H1 (cell line): ENCODE results near the gene MKI67. TPM values are rescaled to one million over a fixed set of nuclear protein-coding genes. Genes with fewer than 3 reads are reported as not detected.

Source experiments
- CTCF ChIA-PET: fragments of 300-600 bp; sonication (Branson Sonifier 250); formaldehyde crosslinking; loops from one replicate; lab custom pipeline; 2021; ENCODE audit not compliant: partially characterized antibody; lab: Charles Lee
- POLR2A ChIA-PET: fragments of 300-600 bp; sonication (Branson Sonifier 250); formaldehyde crosslinking; loops from one replicate; lab custom pipeline; 2021; ENCODE audit warnings: inconsistent platforms; ENCODE audit not compliant: partially characterized antibody; lab: Charles Lee
- DNase-seq, 2 experiments: peaks; one replicate each; pipeline versions ENCODE4 v3.0.0 to v3.0.0-alpha.2; 2010 to 2022; ENCODE audit warnings: low spot score in 2 of 2, low read depth in 1 of 2, mixed read lengths in 1 of 2
- FAIRE-seq: peaks from 2 replicates; lab custom pipeline; 2011; peaks lifted over from hg19 to GRCh38; lab: Jason Lieb, UNC
- H2AFZ ChIP-seq: 2 replicates; pipeline ENCODE4 v1.8.1; 2012; ENCODE audit warnings: low read length, inconsistent platforms
- H2AK5ac ChIP-seq: 2 replicates; pipeline ENCODE4 v1.6.1; 2013; ENCODE audit warnings: low read depth, low read length
- H2BK120ac ChIP-seq: replicated peaks from 2 replicates; pipeline ENCODE3; 2013; ENCODE audit warnings: low read depth, low read length, inconsistent platforms
- H2BK12ac ChIP-seq: 2 replicates; pipeline ENCODE4 v1.6.1; 2013; ENCODE audit warnings: low read depth, low read length
- H2BK15ac ChIP-seq: 2 replicates; pipeline ENCODE4 v1.6.1; 2013; ENCODE audit warnings: low read length
- H2BK20ac ChIP-seq: 2 replicates; pipeline ENCODE4 v1.6.1; 2013; ENCODE audit warnings: low read length
- H2BK5ac ChIP-seq: 2 replicates; pipeline ENCODE4 v1.6.1; 2013; ENCODE audit warnings: low read depth, low read length
- H3K14ac ChIP-seq: 2 replicates; pipeline ENCODE4 v1.6.1; 2013; ENCODE audit warnings: inconsistent platforms; ENCODE audit not compliant: insufficient read length
- H3K18ac ChIP-seq: 2 replicates; pipeline ENCODE4 v1.6.1; 2013; ENCODE audit warnings: low read length; ENCODE audit errors: extremely low read depth
- H3K23ac ChIP-seq: 2 replicates; pipeline ENCODE4 v1.6.1; 2013; ENCODE audit warnings: inconsistent platforms; ENCODE audit not compliant: insufficient read length
- H3K23me2 ChIP-seq: 2 replicates; pipeline ENCODE4 v1.6.1; 2013; ENCODE audit warnings: low read depth, low read length
- H3K27ac ChIP-seq: 2 replicates; pipeline ENCODE4 v1.6.1; 2011; ENCODE audit warnings: low read depth, low read length, inconsistent platforms
- H3K27me3 ChIP-seq, 4 experiments: replicated peaks in 1 of 4; 1 replicate in 1 of 4; 2 replicates in 3 of 4; pipeline versions ENCODE4 v1.6.1 to v1.8.1; 2011 to 2013; ENCODE audit warnings: low read length in 3 of 4, mild to moderate bottlenecking in 3 of 4, inconsistent platforms in 2 of 4, mixed read lengths in 2 of 4, moderate library complexity in 1 of 4; ENCODE audit not compliant: control insufficient read depth in 3 of 4, insufficient read depth in 3 of 4; ENCODE audit errors: extremely low read depth in 1 of 4
- H3K36me3 ChIP-seq, 4 experiments: 2 replicates each; pipeline versions ENCODE4 v1.6.1 to v1.8.1; 2011 to 2013; ENCODE audit warnings: mild to moderate bottlenecking in 4 of 4, low read length in 3 of 4, moderate library complexity in 2 of 4, control low read depth in 1 of 4, inconsistent platforms in 1 of 4; ENCODE audit not compliant: insufficient read depth in 4 of 4, control insufficient read depth in 2 of 4
- H3K4ac ChIP-seq: replicated peaks from 2 replicates; pipeline ENCODE3; 2013; ENCODE audit warnings: low read length, low read depth, mixed read lengths, inconsistent platforms; ENCODE audit not compliant: insufficient read length
- H3K4me1 ChIP-seq, 4 experiments: replicated peaks in 1 of 4; 1 replicate in 1 of 4; 2 replicates in 3 of 4; pipeline versions ENCODE4 v1.6.1 to v1.8.1; 2011 to 2013; ENCODE audit warnings: low read length in 3 of 4, inconsistent platforms in 2 of 4, mixed read lengths in 1 of 4; ENCODE audit not compliant: insufficient read depth in 4 of 4, control insufficient read depth in 3 of 4
- H3K4me2 ChIP-seq, 2 experiments: 2 replicates each; pipeline versions ENCODE4 v1.6.1 to v1.8.1; 2011 to 2013; ENCODE audit warnings: low read depth in 2 of 2, low read length in 2 of 2, control low read depth in 1 of 2, inconsistent platforms in 1 of 2, mild to moderate bottlenecking in 1 of 2; ENCODE audit not compliant: insufficient read depth in 1 of 2
- H3K4me3 ChIP-seq, 4 experiments: fragments of 200-600, 300-600 bp in 1 of 4; sonication (generic), shearing (Covaris generic), sonication (Bioruptor Twin) in 1 of 4; 2 replicates each; pipeline versions ENCODE4 v1.5.1 to v1.8.1; 2011 to 2016; ENCODE audit warnings: low read length in 4 of 4, low read depth in 3 of 4, control low read depth in 2 of 4, inconsistent platforms in 2 of 4, mild to moderate bottlenecking in 2 of 4, mixed read lengths in 1 of 4, moderate library complexity in 1 of 4; ENCODE audit not compliant: insufficient read depth in 2 of 4; ENCODE audit errors: extremely low read depth in 1 of 4
- H3K56ac ChIP-seq: replicated peaks from 2 replicates; pipeline ENCODE3; 2013; ENCODE audit warnings: low read depth, mild to moderate bottlenecking, mixed read lengths, low read length, inconsistent platforms; ENCODE audit not compliant: insufficient read length
- H3K79me1 ChIP-seq: 2 replicates; pipeline ENCODE4 v1.6.1; 2013; ENCODE audit warnings: low read depth, low read length, control low read depth
- H3K79me2 ChIP-seq, 2 experiments: 2 replicates each; pipeline versions ENCODE4 v1.6.1 to v1.8.1; 2012 to 2013; ENCODE audit warnings: low read length in 2 of 2, mild to moderate bottlenecking in 2 of 2, inconsistent platforms in 1 of 2; ENCODE audit not compliant: insufficient read depth in 2 of 2, control insufficient read depth in 1 of 2
- H3K9ac ChIP-seq, 4 experiments: replicated peaks in 1 of 4; 1 replicate in 1 of 4; 2 replicates in 3 of 4; pipeline versions ENCODE4 v1.6.1 to v1.8.1; 2011 to 2013; ENCODE audit warnings: low read depth in 3 of 4, low read length in 3 of 4, control low read depth in 2 of 4, mild to moderate bottlenecking in 2 of 4, moderate library complexity in 2 of 4, inconsistent platforms in 1 of 4; ENCODE audit errors: extremely low read depth in 1 of 4
- H3K9me3 ChIP-seq, 2 experiments: 2 replicates each; pipeline versions ENCODE4 v1.6.1 to v1.8.1; 2012 to 2013; ENCODE audit warnings: mild to moderate bottlenecking in 2 of 2, moderate library complexity in 2 of 2, control low read depth in 1 of 2, inconsistent platforms in 1 of 2, low read depth in 1 of 2, low read length in 1 of 2, mixed read lengths in 1 of 2; ENCODE audit not compliant: insufficient read depth in 2 of 2
- H4K20me1 ChIP-seq, 2 experiments: replicated peaks in 1 of 2; 2 replicates each; pipeline versions ENCODE3 to v1.8.1; 2011 to 2013; ENCODE audit warnings: inconsistent platforms in 2 of 2, low read length in 2 of 2, mild to moderate bottlenecking in 1 of 2; ENCODE audit not compliant: insufficient read depth in 2 of 2, control insufficient read depth in 1 of 2
- H4K5ac ChIP-seq: 2 replicates; pipeline ENCODE4 v1.6.1; 2013; ENCODE audit warnings: low read length, low read depth, mixed read lengths, inconsistent platforms; ENCODE audit not compliant: insufficient read length
- H4K8ac ChIP-seq: 2 replicates; pipeline ENCODE4 v1.8.0; 2013; ENCODE audit warnings: mild to moderate bottlenecking, moderate library complexity, low read length, inconsistent platforms; ENCODE audit not compliant: insufficient read depth; ENCODE audit errors: extremely low read depth
- H4K91ac ChIP-seq: replicated peaks from 2 replicates; pipeline ENCODE3; 2013; ENCODE audit warnings: low read length, mixed read lengths, inconsistent platforms; ENCODE audit not compliant: insufficient read length
- CHD2 ChIP-seq: IDR thresholded peaks from 2 replicates; pipeline ENCODE4 v1.6.1; 2012; ENCODE audit warnings: low read length, improper control_type of control experiment
- EP300 ChIP-seq, 2 experiments: IDR thresholded peaks; 1 replicate in 1 of 2; 2 replicates in 1 of 2; pipeline ENCODE4 v1.6.1; 2011 to 2012; ENCODE audit warnings: low read depth in 2 of 2, low read length in 2 of 2, mild to moderate bottlenecking in 2 of 2, borderline replicate concordance in 1 of 2, inconsistent platforms in 1 of 2, moderate library complexity in 1 of 2
- RAD21 ChIP-seq, 2 experiments: IDR thresholded peaks in 1 of 2; conservative IDR thresholded peaks in 1 of 2; 2 replicates each; pipeline ENCODE4 v1.6.1; 2011; ENCODE audit warnings: low read depth in 2 of 2, low read length in 2 of 2, improper control_type of control experiment in 1 of 2, inconsistent platforms in 1 of 2, mild to moderate bottlenecking in 1 of 2, moderate library complexity in 1 of 2
- RXRA ChIP-seq: IDR thresholded peaks from 2 replicates; pipeline ENCODE4 v1.6.1; 2011; ENCODE audit warnings: low read depth, mild to moderate bottlenecking, low read length, moderate library complexity; ENCODE audit not compliant: insufficient read depth
- TBP ChIP-seq: IDR thresholded peaks from 2 replicates; pipeline ENCODE4 v1.6.1; 2011; ENCODE audit warnings: low read depth, low read length, improper control_type of control experiment
- USF2 ChIP-seq: IDR thresholded peaks from 2 replicates; pipeline ENCODE4 v1.6.1; 2011; ENCODE audit warnings: low read length, improper control_type of control experiment
- WGBS, 2 experiments: shearing (Covaris generic) in 1 of 2; methylation state at CpG; one replicate each; pipeline versions ENCODE4 v1.1.6 to v1.1.7; 2013 to 2015; ENCODE audit warnings: low lambda C conversion rate in 2 of 2, mixed read lengths in 2 of 2, inconsistent platforms in 1 of 2, low coverage in 1 of 2, missing lambda C conversion rate in 1 of 2; ENCODE audit not compliant: insufficient replicate concordance in 2 of 2, insufficient coverage in 1 of 2, insufficient read length in 1 of 2; ENCODE audit errors: extremely low coverage in 1 of 2, missing lambda C conversion rate in 1 of 2; 5-methylcytosine and 5-hydroxymethylcytosine counted together
- polyA plus RNA-seq, 7 experiments: library from polyadenylated mRNA; depleted of rRNA in 3 of 7; stranded (reverse) in 5 of 7; unstranded in 2 of 7; fragments of >200 nt in 5 of 7; fragments of 200-250 nt in 2 of 7; gene quantifications; 1 replicate in 5 of 7; 2 replicates in 1 of 7; 4 replicates in 1 of 7; pipeline versions ENCODE4 v1.2.1 to v1.2.3, GENCODE V29; 2011 to 2013; ENCODE audit warnings: missing spikeins in 2 of 7, mixed read lengths in 2 of 7
- total RNA-seq: library from RNA; stranded (reverse); fragmentation: NEBNext Ultra II Directional; extraction: Animal tissue kit (Norgen Biotek cat#: 25700); gene quantifications from 2 replicates; pipeline ENCODE4 v1.2.1, GENCODE V29; 2021

MKI67 gene
- total and polyA plus RNA-seq, 2 of the 8 experiments (the other 6 are each of a cell fraction or from before 2014, with no cell fraction given) = 15.8 to 85.1 TPM

GRCh38 chr10:128124813-128125403 lies 1.3 kb downstream of the MKI67 start:
- CTCF ChIA-PET = interaction anchor here (0.7 to 1.4 kb wide), 4 partner anchors 8 to 53 kb away, joined by 3 to 10 read pairs (median 4); no protein-coding TSS in a partner anchor
- DNase-seq = no peak
- H3K9me3 ChIP-seq = no peaks in the 10 kb centered on the region
- H2BK5ac ChIP-seq = no peak overlapping the region
- TF ChIP-seq USF2 = no peak
- TF ChIP-seq RAD21 (IDR thresholded peaks at IDR 0.05 in 1 of 2, conservative IDR thresholded peaks at IDR 0.05 in 1 of 2; ENCODE audit: low read depth in 2 of 2, low read length in 2 of 2) = no peak
- no peak for TF ChIP-seq RXRA
- TF ChIP-seq CHD2 = no peak
- TF ChIP-seq EP300 (IDR thresholded peaks at IDR 0.05; ENCODE audit: borderline replicate concordance in 1 of 2, low read depth in 2 of 2, low read length in 2 of 2) = no peak
- TF ChIP-seq TBP = no peak
- no peak overlapping the region for H2BK20ac ChIP-seq
- peaks cover 10 to 43% of the 10 kb centered on the region in 2 experiments for H3K79me2 ChIP-seq
- no peak overlapping the region for H4K91ac ChIP-seq
- H2BK120ac ChIP-seq = no peak overlapping the region
- no peak overlapping the region for H3K27ac ChIP-seq
- H4K5ac ChIP-seq = no peak overlapping the region
- no peak overlapping the region for H3K23ac ChIP-seq
- H2BK12ac ChIP-seq = no peak overlapping the region
- H2AFZ ChIP-seq = no peak overlapping the region
- H4K20me1 ChIP-seq = peaks cover 6% of the 10 kb centered on the region in 2 experiments
- 68% methylated on average over 11 of the region's 11 CpGs; no CpG with 5 or more reads in 1 of the 2 experiments for WGBS, 2 experiments
- H3K4me2 ChIP-seq = peak overlapping the region; percentile 81 to 83
- FAIRE-seq = no peak
- H3K4me1 ChIP-seq = peaks cover 5 to 10% (median 9%) of the 10 kb centered on the region in 4 experiments; a peak in 5 of 7 replicates
- H2BK15ac ChIP-seq = no peak overlapping the region
- H3K56ac ChIP-seq = no peak overlapping the region
- H3K18ac ChIP-seq = no peak overlapping the region
- peaks cover 0 to 12% (median 5%) of the 10 kb centered on the region in 4 experiments; a peak in 4 of 8 replicates for H3K36me3 ChIP-seq
- peaks cover 0 to 1% (median 0%) of the 10 kb centered on the region in 4 experiments; a peak in 1 of 7 replicates for H3K27me3 ChIP-seq
- no peak overlapping the region for H3K4ac ChIP-seq
- peak overlapping the region; percentile 67 to 82 (median 75) for H3K4me3 ChIP-seq
- no peak overlapping the region for H2AK5ac ChIP-seq
- no peak overlapping the region for H3K14ac ChIP-seq
- POLR2A ChIA-PET = no interaction called here
- no peak overlapping the region for H4K8ac ChIP-seq
- no peaks in the 10 kb centered on the region; the same call in 1 of the 2 replicates for H3K23me2 ChIP-seq
- H3K79me1 ChIP-seq = peaks cover 7% of the 10 kb centered on the region; the same call in 1 of the 2 replicates
- peak overlapping the region in 1 of 4 experiments; percentile 19; a peak in 2 of 7 replicates for H3K9ac ChIP-seq
